Fibroblast of peridontal ligament (primary cell): ENCODE results near the gene CAGE1.

Experiments used
- DNase-seq: peaks from one replicate; pipeline ENCODE4 v3.0.0-alpha.2; 2010; ENCODE audit errors: extremely low read depth

The CAGE1 gene

DNA sequence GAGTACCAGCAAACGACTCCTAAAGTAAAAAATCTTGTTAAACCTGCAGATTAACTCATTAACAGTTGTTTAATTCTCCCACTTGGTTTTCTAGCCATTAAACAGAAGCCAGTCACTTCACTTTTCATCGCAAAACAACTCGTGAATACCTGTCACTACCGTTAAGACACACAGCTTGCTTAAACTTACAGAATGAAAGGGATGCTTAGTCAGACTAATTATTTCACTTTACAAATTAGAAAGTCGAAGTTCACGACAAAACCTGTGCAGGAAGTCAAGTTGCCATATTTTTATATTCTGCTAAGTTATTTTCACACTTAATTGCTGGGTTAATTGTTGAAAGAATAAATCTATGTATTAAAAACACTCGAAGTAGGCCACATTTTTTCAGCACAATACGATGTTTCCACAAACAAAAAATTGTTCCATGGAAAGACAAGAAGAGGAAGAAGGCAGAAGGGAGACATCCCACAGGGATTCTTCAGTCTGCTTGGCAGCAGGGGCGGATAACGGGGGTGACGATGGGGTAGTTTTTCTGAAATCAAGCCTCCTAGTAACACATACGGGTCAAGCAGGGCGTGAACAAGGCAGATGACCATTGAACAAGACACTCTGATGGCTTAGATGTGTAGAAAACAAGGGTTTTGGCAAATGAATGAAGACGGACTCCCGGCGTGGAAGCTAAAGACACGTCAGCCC is 77.5 kb downstream of the CAGE1 start:
- DNase-seq: peak; percentile 37

DNA sequence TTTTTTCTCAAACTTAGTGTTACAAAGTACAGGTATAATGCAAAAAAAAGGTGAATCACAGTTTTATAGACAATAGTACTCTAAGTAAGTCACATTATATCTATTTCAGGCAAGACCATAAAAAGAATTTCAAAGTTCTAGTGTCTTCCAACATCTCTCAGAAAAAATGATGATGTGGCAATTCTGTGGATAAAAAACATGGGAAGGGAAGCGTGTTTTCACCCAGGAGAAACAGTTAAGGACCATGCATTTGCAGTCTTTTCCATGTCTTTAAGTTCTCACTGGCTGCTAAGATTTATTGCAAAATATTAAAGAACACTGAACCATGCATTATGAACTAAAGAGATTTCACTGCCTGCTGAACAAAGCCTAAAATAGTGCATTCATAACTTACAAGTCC is 78.4 kb downstream of the CAGE1 start:
- DNase-seq: peak; percentile 31

DNA sequence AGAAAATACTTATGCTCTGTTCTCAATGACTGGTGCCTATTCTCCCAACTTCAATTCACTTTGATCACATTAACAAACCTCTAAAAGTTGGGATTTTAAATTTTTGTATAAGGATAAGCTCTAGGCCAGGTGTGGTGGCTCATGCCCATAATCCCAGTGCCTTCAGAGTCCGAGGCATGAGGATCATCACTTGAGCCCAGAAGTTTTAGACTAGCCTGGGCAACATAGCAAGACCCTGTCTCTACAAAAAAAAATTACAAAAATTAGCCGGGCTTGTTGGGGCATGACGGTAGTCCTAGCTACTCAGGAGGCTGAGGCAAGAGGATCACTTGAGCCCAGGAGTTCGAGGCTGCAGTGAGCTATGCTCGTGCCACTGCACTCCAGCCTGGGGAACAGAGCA is 80.5 kb downstream of the CAGE1 start:
- no peak for DNase-seq

DNA sequence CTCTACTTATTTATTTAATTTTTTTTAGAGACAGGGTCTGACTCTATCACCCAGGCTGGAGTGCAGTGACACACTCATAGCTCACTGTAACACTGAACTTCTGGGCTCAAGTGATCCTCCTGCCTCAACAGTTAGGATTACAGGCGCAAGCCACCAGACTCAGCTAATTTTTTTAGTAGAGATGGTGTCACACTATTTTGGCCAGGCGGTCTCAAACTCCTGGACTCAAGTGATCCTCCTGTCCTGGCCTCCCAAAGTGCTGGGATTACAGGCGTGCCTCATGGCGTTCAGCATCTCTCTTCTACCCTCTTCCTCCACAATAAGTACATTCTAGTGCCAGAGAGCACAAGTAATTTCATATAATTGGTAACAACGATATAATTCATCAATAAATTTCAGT is 82.0 kb downstream of the CAGE1 start:
- DNase-seq: no peak

DNA sequence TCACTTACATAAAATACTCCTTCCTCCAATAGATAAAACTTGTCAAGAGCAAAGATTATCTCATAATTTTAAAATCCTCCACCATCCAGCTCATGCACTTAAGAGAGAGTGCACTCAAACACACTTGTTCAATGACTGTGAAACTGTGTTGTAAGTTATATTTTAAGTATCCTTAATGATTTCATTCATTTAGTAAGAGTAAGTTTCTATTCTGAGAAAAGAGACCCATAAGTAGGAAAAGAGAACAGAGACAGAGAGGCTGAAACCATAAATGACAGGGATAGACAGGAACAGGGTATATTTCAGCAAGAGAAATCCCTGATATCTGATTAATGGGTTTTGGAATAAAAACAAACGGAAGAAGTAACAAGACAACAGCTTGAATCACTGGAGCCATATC is 84.7 kb downstream of the CAGE1 start:
- no peak for DNase-seq

DNA sequence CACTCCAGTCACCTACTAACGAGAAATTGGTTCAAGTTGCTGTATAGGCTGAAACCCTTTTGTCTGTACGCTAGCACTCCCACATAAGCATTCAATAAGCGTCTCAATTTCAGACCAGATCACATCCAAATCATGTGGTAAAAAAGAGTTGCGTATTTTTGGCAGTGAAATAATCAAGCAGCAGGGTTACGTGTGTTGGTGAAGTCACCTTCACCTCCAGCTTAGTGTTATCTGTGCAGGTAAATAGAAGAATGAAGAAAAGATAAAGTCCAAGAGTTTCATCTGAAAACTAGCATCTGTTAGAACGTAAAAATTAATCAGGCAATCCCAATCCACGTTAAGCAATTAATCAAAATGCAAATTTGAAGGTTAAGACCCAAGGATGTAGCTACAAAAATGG is 87.8 kb downstream of the CAGE1 start:
- DNase-seq: no peak

DNA sequence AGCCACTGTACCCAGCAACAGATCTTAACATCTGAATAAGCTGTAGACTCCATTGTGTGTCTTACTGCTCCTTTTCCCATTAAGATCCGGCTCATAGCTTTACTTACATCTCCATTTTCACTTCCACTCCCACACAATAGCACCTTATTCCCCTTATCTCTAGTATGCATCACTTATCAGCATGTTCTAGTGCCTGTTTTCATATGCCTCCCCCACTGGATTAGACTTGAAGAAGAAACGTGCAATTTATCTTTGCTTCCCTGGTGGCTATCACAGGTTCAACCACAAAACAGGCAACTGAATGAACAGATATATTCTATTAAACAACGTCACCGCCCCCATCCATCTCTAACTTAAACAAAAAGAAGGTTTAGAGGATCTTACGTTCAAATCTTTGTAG is 88.6 kb downstream of the CAGE1 start:
- no peak for DNase-seq

DNA sequence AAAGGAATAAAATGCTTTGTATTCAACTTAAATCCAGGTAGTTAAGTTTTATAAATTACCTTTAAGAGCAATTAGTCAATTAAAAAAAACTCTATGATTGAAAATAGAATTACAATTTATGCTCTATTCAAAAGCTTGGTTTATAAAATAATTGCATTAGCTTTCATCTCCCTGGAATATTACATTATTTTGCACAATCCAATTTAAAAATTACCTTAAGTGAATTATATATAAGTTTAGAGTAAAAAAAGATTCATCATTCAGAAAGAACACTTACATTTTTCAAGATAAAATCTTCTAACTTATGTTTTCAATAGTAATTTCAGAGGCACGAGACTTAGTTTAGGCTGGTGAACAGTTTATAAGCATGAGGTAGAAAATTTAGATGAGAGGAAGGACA is 91.4 kb downstream of the CAGE1 start:
- no peak for DNase-seq

DNA sequence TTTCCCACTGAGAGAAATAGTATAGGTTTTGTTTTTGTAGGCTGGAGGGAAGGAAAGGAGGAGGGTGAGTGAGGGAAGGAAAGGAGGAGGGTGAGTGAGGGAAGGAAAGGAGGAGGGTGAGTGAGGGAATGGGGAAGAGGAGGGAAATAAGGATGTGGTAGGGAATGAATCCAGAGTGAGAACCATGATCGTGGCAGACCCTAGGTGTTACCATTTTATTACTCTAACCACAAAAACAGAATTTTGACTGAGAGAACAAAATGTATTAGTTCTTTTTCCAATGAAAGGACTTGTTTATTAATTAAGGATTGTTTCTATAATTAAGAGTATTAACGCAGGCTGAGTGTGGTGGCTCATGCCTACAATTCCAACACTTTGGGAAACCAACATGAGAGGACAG is 92.9 kb downstream of the CAGE1 start:
- DNase-seq: no peak

DNA sequence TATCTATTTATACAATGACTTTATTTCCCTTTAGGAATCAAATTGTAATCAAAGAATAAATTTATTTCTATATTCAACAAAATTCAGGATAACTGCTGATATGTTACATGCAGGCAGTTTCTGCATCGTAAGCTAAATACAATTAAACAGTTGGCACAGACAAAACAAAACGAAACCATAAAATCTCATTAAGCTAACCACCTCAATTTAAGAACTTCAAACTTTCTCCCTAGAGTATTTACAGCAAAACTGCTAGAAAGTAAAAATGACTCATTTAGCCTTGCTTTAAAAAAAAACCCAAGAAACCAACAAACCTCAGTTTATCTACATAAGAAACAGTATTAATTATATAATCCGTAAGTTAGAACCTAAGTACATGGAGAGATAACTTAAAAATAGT is 93.6 kb downstream of the CAGE1 start:
- DNase-seq: no peak

DNA sequence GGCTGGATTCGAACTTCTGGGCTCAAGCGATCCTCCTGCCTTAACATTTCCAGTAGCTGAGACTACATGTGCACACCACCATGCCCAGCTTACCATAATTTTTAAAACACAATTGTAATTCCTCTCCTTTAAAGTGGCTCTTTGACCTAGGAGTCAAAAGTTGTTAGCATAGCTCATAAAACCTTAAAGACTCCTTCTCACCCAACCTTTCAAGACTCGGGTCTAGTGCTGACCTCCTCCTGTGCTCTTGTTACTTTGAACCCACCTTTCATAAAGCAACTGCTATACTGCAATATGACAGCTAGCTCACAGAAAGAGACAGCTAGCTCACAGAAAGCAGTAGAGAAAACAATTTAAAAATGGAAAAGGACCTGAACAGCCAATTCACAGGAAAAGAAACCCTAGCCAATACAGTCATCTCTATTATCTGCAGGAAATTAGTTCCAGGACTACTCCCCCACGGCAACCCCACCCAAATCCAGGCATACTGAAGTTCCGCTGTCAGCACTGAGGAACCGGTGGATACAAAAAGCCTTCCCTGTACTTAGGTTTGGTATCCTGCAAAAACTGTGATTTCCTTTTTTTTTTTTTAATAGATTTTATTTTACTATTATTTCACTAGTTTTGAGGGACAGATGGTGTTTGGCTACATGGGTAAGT is 96.8 kb downstream of the CAGE1 start:
- DNase-seq: no peak

DNA sequence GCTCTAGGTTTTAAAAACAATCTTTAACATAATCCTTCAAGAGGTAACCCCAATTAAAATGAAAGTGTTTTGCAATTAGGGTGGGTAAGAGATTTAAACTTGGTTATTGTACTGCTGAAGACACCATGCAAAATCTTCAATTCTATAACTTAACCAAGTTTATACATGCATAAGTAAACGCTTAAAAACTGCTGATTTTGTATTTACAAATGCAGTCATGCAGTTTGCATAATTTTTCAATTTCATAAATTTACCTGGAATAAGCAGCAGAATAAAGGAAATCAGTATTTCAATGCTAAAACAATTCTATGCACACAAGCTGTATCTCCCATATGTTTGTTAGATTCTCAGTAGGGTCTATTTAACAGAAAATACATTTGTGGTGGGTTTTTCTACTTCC is 99.5 kb downstream of the CAGE1 start:
- no peak for DNase-seq

DNA sequence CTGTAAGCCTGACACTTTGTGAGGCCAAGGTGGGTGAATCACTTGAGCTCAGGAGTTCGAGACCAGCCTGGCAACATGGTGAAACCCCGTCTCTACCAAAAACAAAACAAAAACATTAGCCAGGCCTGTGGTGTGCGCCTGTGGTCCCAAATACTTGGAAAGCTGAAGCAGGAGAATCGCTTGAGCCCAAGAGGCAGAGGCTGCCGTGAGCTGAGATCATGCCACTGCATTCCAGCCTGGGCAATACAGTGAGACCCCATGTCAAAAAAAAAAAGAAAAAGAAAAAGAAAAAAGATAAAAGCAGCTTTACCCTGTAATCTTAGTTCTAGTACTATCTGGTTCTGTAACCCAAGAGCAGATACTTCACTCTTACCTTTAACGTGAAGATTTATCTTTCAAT is 104.1 kb downstream of the CAGE1 start:
- no peak for DNase-seq

DNA sequence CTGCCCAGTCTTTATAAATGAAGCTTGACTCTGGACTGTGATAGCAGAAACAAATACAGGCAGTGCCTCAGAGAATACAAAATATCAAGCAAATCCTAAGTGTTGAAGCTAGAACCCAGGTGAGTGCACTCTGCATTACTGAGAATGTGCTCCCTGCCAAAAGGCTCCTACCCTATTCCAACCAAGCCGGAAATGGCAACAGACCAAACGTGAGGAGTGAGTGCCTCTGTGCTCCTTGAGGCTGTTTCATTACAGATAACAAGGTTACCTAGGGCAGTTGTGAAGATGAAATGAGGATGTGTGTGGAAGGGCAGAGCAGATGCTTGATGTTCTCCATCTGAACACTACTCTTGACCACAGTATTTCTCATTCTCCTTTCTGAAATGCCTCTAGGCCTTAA is 105.9 kb downstream of the CAGE1 start:
- DNase-seq: no peak

DNA sequence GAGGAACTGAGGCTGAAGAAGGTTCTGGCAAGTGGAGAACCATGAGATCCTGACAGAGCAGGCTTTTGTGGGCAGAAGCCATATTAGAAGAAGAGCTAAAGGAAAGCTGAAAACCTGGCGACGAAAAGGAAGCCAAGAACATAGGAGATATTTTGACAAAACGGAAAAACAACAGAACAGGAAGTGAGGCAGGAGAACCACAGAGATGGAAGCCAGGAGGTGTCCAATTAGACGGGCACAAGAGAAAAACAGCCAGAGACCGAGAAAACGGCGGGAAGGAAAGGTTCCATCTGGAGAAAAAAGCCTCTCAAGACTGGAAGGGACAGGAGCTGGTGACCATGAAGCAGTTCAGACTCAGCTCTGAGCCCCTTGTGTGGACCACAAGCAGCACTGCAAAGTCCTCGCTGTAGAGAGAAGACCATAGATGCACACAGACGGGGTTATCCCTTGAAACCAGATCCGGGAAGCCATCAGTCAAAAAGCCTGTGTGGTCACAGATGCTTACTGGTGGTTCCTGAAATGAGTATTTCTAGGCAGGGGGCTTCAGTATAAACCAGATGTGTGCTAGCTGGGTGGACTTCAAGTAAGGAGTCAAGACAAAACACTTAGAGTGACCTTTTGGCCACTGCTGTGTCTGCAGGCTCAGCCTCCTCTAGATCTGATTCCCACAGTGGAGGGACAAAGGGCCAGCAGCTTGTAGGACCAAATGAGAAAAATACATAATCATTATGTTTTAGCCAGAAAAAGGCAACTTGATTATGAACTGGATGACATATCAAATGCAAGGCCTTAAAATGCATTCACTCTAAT is 107.2 kb downstream of the CAGE1 start:
- DNase-seq: no peak
